DND-41 (cell line): ENCODE results near the gene TRAF3IP1.

Experiments used
- EZH2 ChIP-seq: IDR thresholded peaks from 3 replicates; pipeline ENCODE4 v1.6.1; 2012; ENCODE audit warnings: borderline replicate concordance, low read depth, mild to moderate bottlenecking, moderate library complexity, low read length, inconsistent platforms; ENCODE audit not compliant: severe bottlenecking
- TF ChIP-seq, protein P1 (sequence below): IDR thresholded peaks from 2 replicates; pipeline ENCODE4 v1.5.1; 2012; ENCODE audit warnings: borderline replicate concordance, low read length, moderate library complexity, mild to moderate bottlenecking; ENCODE audit not compliant: poor library complexity, severe bottlenecking; ENCODE audit errors: extremely low read depth

- TF ChIP-seq EZH2: no peak
- TF ChIP-seq, protein P1, sequence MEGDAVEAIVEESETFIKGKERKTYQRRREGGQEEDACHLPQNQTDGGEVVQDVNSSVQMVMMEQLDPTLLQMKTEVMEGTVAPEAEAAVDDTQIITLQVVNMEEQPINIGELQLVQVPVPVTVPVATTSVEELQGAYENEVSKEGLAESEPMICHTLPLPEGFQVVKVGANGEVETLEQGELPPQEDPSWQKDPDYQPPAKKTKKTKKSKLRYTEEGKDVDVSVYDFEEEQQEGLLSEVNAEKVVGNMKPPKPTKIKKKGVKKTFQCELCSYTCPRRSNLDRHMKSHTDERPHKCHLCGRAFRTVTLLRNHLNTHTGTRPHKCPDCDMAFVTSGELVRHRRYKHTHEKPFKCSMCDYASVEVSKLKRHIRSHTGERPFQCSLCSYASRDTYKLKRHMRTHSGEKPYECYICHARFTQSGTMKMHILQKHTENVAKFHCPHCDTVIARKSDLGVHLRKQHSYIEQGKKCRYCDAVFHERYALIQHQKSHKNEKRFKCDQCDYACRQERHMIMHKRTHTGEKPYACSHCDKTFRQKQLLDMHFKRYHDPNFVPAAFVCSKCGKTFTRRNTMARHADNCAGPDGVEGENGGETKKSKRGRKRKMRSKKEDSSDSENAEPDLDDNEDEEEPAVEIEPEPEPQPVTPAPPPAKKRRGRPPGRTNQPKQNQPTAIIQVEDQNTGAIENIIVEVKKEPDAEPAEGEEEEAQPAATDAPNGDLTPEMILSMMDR: no peak
These were observed 129.6 kb downstream of the TRAF3IP1 start for GRCh38 chr2:238449909-238450417.
